ENCODE results near the gene PIGX. TPM values are rescaled to one million over a fixed set of nuclear protein-coding genes. Genes with fewer than 3 reads are reported as not detected.
A peak's percentile ranks its signal among the peaks of the same experiment; 100 is the strongest.

PIGX gene
- total RNA-seq, 2 donors from 2014 or later, result 19.5 to 23.3 TPM

DNA sequence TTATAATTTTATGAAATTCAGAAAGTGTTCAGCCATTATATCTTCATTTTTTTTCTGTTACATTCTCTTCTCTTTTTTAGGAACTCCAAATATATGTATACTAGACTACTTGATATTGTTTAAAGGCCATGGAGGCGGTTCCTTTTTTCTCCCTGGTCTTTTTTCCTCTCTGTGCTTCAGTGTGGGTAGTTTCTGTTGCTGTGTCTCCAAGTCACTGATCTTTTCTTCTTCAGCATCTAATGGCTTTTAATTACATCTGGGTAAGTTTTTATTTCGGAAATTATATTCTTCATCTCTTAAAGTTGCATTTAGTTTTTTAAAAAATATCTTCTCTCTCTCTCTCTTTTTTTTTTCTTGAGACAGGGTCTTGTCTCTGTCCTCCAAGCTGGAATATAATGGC, 8.9 kb downstream of the PIGX start:
- Histone ChIP-seq H3K4me3 (no peak overlapping the region), H3K27ac (no peak overlapping the region), H3K4me1 (peaks cover under 1% of the 10 kb centered on the region), H3K27me3 (no peaks in the 10 kb centered on the region), H3K9me3 (no peaks in the 10 kb centered on the region), H3K9ac (ENCODE audit: low read depth in 2 of 2, low read length in 2 of 2) (no peak overlapping the region), H3K36me3 (no peaks in the 10 kb centered on the region)
- TF ChIP-seq, protein P1, sequence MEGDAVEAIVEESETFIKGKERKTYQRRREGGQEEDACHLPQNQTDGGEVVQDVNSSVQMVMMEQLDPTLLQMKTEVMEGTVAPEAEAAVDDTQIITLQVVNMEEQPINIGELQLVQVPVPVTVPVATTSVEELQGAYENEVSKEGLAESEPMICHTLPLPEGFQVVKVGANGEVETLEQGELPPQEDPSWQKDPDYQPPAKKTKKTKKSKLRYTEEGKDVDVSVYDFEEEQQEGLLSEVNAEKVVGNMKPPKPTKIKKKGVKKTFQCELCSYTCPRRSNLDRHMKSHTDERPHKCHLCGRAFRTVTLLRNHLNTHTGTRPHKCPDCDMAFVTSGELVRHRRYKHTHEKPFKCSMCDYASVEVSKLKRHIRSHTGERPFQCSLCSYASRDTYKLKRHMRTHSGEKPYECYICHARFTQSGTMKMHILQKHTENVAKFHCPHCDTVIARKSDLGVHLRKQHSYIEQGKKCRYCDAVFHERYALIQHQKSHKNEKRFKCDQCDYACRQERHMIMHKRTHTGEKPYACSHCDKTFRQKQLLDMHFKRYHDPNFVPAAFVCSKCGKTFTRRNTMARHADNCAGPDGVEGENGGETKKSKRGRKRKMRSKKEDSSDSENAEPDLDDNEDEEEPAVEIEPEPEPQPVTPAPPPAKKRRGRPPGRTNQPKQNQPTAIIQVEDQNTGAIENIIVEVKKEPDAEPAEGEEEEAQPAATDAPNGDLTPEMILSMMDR (IDR thresholded peaks at IDR 0.05), result no peak
- intact Hi-C loops (cut with DNase I), result no loop called here
- no peak for DNase-seq

DNA sequence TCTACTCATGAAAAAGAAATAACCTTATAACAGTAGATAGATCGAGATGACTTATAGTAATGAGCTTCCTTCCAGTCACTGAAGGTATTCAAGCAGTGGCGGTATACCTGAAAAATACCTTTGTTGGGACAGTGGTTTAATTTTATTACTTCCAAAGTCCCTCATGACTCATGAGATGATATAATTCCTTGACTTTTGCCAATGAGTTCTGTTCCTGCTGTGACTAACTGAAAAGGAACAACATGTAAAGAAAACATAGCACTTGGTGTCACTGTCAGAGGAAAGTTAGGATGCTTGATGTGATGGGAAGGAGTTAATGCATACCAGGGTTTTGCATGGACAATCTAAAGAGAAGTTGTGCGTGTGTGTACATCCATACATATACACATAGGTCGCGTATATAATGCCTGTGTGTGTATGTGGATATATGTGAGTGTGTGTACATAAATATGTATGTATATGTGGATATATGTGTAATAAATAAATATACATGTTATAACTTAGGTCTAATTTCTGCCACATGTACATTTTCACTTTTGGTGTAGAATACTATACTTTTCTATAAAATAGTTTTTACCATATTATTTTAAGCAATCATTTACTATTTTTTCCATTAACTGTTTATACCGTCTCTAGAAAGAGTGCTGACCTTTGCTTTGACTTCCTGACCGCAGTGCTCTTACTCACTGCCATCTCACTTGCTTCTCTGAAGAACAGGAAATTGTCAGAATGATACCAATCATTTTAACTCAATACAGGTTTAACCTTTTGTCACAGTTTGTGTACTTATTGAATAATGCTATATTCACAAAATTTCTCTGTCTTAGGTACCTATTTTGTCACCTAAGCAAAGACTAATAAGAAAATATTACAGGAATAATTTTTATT, 14.9 kb downstream of the PIGX start:
- Histone ChIP-seq H3K9ac (ENCODE audit: low read depth in 2 of 2, low read length in 2 of 2) (no peak overlapping the region), H3K36me3 (no peaks in the 10 kb centered on the region), H3K9me3 (no peaks in the 10 kb centered on the region), H3K27me3 (no peaks in the 10 kb centered on the region), H3K4me1 (peaks cover 10% of the 10 kb centered on the region), H3K27ac (peak overlapping the region; percentile 65), H3K4me3 (no peak overlapping the region)
- TF ChIP-seq, protein P1 (IDR thresholded peaks at IDR 0.05), result no peak
- no peak for DNase-seq
- intact Hi-C loops (cut with DNase I), result no loop called here

DNA sequence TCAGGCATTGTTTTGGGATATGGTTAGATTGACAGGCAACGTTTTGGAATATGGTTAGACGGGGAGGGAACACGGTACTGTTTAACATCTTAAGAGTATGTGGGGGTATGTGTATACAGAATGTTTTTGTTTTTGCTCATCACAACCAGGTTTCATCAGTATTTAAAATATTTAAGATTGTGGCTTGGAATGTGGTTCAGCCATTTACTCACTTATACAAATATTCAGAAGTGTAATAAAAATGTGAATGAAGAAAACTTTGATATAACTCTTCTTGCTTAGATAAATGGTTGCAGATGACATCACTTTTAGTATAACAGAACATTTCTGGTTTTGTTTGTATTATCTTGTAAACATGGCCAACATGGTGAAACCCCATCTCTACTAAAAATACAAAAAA, 23.6 kb downstream of the PIGX start:
- no peaks in the 10 kb centered on the region for H3K36me3 ChIP-seq

DNA sequence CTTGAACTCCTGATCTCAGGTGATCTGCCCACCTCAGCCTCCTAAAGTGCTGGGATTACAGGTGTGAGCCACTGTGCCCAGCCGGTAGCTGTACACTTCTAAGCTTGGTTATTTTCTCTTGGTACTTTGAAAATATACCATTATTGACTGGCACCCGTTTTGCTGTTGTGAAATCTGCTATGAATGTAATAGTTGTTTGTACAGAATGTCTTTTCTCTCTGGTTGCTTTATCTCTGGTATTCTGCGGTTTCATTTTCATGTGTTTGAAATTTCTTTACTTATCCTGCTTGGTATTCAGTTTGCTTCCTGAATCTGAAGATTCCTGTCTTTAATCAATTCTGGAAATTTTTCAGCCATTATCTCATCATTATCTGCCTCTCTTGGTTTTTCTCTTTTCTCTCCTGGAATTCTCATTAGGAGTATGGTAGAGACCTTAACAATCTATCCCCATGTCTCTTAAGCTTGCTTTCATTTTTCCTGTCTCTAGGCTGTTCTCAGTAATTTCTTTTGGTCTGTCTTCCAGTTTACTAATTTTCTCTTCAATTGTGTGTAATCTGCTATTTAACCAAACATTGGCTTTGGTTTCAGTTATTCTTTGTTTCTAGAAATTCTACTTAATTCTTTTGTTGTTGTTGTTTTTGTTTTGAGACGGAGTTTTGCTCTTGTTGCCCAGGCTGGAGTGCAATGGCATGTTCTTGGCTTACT, 24.6 kb downstream of the PIGX start:
- DNase-seq, result no peak
- no peak overlapping the region for H3K4me3 ChIP-seq
- no peak overlapping the region for H3K27ac ChIP-seq
- H3K27me3 ChIP-seq, result no peaks in the 10 kb centered on the region
- TF ChIP-seq, protein P1 (IDR thresholded peaks at IDR 0.05), result no peak
- no peaks in the 10 kb centered on the region for H3K4me1 ChIP-seq
- H3K36me3 ChIP-seq, result no peaks in the 10 kb centered on the region
- intact Hi-C loops (cut with DNase I), result no loop called here
- H3K9me3 ChIP-seq, result no peaks in the 10 kb centered on the region
- no peak overlapping the region for H3K9ac ChIP-seq (ENCODE audit: low read depth in 2 of 2, low read length in 2 of 2)

More for the DNA sequence above, 23.6 kb downstream of the PIGX start:
- Histone ChIP-seq H3K4me1 (no peaks in the 10 kb centered on the region), H3K9ac (ENCODE audit: low read depth in 2 of 2, low read length in 2 of 2) (no peak overlapping the region), H3K4me3 (no peak overlapping the region), H3K27ac (no peak overlapping the region), H3K9me3 (no peaks in the 10 kb centered on the region), H3K27me3 (no peaks in the 10 kb centered on the region)
- TF ChIP-seq, protein P1 (IDR thresholded peaks at IDR 0.05), result no peak
- no peak for DNase-seq
- intact Hi-C loops (cut with DNase I), result no loop called here

DNA sequence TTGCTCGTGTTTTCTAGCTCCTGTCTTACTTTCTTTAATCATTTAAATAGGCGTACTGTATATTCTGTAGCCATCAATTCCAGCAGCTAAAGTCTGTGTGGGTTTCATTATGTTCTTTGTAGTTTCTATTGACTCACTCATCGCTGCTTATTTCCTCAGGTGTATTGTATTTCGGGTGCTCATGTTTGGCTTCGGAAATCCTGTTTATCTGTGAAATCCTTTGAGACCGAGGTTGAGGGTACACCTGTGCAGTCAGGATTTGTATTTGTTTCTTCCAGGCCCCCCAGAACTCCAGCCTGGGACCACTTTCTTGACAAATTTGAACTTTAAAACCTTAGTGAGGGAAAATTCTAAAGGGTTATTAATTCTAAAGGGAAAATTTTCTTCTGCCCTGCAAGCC, 25.5 kb downstream of the PIGX start:
- TF ChIP-seq, protein P1 (IDR thresholded peaks at IDR 0.05), result no peak
- Histone ChIP-seq H3K27ac (no peak overlapping the region), H3K27me3 (no peaks in the 10 kb centered on the region), H3K36me3 (no peaks in the 10 kb centered on the region), H3K9ac (ENCODE audit: low read depth in 2 of 2, low read length in 2 of 2) (no peak overlapping the region), H3K4me3 (no peak overlapping the region), H3K9me3 (no peaks in the 10 kb centered on the region), H3K4me1 (no peaks in the 10 kb centered on the region)
- DNase-seq, result no peak
- intact Hi-C loops (cut with DNase I), result no loop called here

All from colonic mucosa (tissue), 4 donors.